Measurements from ENCODE around the gene MUC5AC.

MUC5AC gene

DNA sequence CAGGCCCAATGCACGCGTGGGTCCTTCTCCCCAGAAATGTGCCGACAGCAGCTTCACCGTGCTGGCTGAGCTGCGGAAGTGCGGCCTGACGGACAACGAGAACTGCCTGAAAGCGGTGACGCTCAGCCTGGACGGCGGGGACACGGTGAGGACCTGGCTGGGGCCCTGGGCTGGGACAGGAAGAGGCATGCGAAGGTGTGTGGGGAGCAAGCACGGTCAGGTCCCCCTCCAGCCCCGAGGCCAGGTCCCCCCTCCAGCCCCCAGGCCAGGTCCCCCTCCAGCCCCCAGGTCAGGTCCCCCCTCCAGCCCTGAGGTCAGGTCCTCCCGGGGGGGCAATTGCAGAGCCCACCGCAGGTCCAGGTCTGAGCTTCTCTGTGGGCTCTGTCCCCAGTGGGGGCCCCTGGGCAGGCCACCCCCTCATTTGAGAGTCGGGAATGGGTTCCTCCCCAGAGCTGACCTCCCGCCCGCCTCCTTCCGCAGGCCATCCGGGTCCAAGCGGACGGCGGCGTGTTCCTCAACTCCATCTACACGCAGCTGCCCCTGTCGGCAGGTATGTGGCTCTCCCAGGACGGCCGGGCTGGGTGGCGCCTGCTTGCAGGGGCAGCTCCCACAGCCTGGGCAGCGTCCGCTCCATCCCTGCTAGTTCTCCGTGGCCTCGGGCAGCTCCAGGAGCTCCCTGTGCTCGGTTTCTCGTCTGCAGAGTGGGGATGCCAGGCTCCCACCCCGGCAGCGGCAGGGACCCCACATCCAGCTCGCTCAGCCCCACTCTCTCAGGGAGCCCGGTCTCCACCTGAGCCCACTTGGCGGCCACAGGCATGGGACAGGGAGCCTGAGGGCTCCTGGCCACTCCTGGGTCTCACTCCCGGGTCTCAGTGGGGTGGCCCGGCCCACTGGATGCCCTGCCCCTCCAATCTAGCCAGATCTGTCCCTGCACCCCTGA is 73.0 kb downstream of the MUC5AC start:
- Mint-ChIP-seq H3K27me3 (no peaks in the 10 kb centered on the region), H3K4me3 (no peak overlapping the region), H3K9me3 (no peaks in the 10 kb centered on the region), H3K36me3 (ENCODE audit: low read depth) (no peaks in the 10 kb centered on the region), H3K4me1 (ENCODE audit: low read depth) (no peaks in the 10 kb centered on the region), H3K27ac (no peak overlapping the region)

DNA sequence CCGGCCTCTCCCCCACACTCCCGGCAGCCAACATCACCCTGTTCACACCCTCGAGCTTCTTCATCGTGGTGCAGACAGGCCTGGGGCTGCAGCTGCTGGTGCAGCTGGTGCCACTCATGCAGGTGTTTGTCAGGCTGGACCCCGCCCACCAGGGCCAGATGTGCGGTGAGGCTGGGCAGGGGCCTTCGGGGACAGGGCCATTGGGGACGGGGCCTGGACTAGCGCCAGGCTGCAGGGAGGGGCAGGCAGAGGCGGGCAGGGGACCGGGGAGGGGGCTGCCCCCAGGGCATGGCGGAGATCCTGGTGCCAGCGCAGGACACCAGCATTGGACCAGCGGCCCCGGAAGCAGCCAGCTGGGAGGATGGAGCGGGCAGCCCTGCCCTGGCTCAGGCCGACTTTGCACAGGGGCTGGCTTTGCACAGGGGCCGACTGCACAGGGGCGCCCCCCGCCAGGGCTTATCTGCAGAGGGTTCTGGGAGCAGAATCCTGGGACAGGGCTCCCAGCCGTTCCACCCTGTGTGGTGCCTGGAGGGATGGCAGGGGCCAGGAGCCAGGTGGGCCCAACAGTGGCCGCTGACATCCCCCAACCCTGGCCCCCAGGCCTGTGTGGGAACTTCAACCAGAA is 73.8 kb downstream of the MUC5AC start:
- Mint-ChIP-seq H3K4me1 (ENCODE audit: low read depth) (no peaks in the 10 kb centered on the region), H3K4me3 (no peak overlapping the region), H3K27ac (no peak overlapping the region), H3K27me3 (no peaks in the 10 kb centered on the region), H3K36me3 (ENCODE audit: low read depth) (no peaks in the 10 kb centered on the region), H3K9me3 (no peaks in the 10 kb centered on the region)

DNA sequence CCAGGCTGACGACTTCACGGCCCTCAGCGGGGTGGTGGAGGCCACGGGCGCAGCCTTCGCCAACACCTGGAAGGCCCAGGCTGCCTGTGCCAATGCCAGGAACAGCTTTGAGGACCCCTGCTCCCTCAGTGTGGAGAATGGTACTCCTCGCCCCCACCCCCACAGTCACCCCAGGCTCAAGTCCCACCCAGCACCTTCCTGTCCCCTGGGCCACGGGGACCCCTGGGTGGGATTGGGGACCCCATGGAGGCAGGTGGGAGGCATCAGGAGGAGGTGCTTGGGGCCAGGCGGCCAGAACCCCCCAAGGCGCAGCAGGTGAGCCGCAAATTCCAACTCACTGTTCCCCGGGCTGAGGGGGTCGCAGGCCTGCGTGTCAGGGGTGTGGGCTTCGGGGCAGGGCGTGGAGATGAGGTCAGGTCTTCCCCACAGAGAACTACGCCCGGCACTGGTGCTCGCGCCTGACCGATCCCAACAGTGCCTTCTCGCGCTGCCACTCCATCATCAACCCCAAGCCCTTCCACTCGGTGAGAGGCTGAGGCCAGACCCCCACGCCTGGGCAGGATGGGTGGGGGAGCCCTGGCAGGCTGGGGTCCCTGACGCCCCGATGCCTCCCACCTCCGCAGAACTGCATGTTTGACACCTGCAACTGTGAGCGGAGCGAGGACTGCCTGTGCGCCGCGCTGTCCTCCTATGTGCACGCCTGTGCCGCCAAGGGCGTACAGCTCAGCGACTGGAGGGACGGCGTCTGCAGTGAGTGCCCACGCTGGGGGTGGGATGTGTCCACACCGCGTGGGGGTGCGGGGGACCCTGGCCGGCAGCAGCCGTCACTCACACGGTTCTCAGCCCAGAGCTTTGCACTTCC is 74.5 kb downstream of the MUC5AC start:
- no peaks in the 10 kb centered on the region for H3K9me3 Mint-ChIP-seq
- H3K27ac Mint-ChIP-seq = no peak overlapping the region
- H3K36me3 Mint-ChIP-seq (ENCODE audit: low read depth) = no peaks in the 10 kb centered on the region
- H3K4me1 Mint-ChIP-seq (ENCODE audit: low read depth) = no peaks in the 10 kb centered on the region
- H3K4me3 Mint-ChIP-seq = no peak overlapping the region
- H3K27me3 Mint-ChIP-seq = no peaks in the 10 kb centered on the region

DNA sequence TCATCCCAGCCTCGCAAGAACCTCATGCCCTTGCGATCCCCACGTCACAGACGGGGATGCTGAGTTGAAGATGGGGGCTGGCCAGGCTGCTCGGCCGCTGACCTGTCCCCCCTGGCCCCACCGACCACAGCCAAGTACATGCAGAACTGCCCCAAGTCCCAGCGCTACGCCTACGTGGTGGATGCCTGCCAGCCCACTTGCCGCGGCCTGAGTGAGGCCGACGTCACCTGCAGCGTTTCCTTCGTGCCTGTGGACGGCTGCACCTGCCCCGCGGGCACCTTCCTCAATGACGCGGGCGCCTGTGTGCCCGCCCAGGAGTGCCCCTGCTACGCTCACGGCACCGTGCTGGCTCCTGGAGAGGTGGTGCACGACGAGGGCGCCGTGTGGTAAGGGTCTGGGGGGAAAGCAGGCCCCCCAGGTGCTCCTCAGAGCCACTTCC is 75.1 kb downstream of the MUC5AC start:
- no peaks in the 10 kb centered on the region for H3K27me3 Mint-ChIP-seq
- no peak overlapping the region for H3K4me3 Mint-ChIP-seq
- no peaks in the 10 kb centered on the region for H3K36me3 Mint-ChIP-seq (ENCODE audit: low read depth)
- no peaks in the 10 kb centered on the region for H3K4me1 Mint-ChIP-seq (ENCODE audit: low read depth)
- H3K27ac Mint-ChIP-seq = no peak overlapping the region
- no peaks in the 10 kb centered on the region for H3K9me3 Mint-ChIP-seq

DNA sequence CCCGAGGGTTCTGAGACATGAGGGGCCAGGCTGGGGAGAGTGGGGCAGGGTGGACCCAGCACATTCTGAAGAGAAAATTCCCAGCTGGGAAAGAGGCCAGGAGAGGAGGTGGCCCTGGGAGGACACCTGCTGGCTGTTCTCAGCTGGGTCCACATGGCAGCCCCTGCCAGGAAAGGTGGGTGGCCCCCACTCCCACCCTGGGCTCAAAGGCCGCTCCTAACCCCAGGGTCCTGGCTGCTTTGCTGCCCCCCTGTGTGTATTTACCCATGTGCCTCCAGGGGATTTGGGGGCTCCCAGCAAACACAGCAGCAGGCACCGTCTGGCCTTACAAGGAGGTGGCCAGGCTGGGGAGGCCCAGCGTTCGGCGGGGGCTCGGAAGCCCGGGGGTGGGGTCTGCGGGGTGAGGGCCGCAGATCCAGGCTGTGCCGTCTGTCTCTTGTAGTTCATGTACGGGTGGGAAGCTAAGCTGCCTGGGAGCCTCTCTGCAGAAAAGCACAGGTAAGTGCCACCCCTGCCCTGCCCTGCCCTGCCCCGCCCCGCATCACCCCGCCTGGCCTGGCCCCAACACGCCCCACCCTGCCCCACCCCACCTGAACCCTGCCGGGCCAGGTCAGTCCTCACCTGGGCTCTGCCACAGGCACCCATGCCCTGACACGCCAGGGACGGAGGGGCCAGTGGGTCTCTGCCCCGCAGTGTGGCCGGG is 75.7 kb downstream of the MUC5AC start:
- Mint-ChIP-seq H3K4me3 (no peak overlapping the region), H3K27me3 (no peaks in the 10 kb centered on the region), H3K36me3 (ENCODE audit: low read depth) (no peaks in the 10 kb centered on the region), H3K9me3 (no peaks in the 10 kb centered on the region), H3K4me1 (ENCODE audit: low read depth) (no peaks in the 10 kb centered on the region), H3K27ac (no peak overlapping the region)

DNA sequence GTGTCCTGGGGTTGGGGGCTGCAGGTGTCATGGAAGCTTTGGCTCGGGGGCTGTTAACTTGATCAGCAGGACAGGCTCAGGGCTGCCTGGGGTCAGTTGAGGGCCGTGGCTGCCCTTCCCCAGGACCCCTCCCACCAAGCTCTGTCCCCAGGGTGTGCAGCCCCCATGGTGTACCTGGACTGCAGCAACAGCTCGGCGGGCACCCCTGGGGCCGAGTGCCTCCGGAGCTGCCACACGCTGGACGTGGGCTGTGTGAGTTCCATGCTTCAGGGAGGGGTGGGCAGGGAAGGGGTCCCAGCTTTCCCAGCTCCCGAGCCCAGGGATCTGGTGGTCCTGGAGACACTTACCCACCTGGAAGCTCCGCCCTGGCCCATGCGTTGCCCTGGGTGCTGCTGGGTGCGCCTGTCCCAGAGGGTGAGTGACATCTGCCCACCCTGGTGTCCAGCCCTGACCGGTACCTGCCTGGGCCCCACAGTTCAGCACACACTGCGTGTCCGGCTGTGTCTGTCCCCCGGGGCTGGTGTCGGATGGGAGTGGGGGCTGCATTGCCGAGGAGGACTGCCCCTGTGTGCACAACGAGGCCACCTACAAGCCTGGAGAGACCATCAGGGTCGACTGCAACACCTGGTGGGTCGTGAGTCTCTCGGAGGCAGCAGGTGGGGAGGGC is 76.4 kb downstream of the MUC5AC start:
- Mint-ChIP-seq H3K27ac (no peak overlapping the region), H3K9me3 (no peaks in the 10 kb centered on the region), H3K27me3 (no peaks in the 10 kb centered on the region), H3K4me1 (ENCODE audit: low read depth) (no peaks in the 10 kb centered on the region), H3K36me3 (ENCODE audit: low read depth) (no peaks in the 10 kb centered on the region), H3K4me3 (no peak overlapping the region)

DNA sequence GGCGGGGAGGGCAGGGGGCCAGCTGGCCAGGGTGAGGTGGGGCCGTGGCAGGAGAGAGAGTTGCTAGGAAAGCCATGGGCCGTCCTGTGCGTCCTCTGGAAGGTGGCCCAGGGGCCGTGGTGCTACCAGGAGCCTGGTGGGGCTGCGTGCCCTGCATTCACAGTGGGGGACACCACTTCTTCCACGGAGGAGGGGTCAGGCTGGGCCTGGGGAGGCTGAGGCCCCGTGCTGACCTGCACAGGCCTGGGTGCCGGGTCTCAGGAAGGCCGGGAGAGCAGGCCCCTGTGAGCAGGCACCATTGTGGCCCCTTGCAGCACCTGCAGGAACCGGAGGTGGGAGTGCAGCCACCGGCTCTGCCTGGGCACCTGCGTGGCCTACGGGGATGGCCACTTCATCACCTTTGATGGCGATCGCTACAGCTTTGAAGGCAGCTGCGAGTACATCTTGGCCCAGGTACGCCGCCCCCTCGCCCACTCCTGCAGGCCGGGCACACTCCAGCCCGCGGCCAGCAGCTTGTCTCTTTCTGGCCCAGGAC is 77.1 kb downstream of the MUC5AC start:
- Mint-ChIP-seq H3K4me3 (no peak overlapping the region), H3K36me3 (ENCODE audit: low read depth) (no peaks in the 10 kb centered on the region), H3K4me1 (ENCODE audit: low read depth) (no peaks in the 10 kb centered on the region), H3K27ac (no peak overlapping the region), H3K9me3 (no peaks in the 10 kb centered on the region), H3K27me3 (no peaks in the 10 kb centered on the region)

DNA sequence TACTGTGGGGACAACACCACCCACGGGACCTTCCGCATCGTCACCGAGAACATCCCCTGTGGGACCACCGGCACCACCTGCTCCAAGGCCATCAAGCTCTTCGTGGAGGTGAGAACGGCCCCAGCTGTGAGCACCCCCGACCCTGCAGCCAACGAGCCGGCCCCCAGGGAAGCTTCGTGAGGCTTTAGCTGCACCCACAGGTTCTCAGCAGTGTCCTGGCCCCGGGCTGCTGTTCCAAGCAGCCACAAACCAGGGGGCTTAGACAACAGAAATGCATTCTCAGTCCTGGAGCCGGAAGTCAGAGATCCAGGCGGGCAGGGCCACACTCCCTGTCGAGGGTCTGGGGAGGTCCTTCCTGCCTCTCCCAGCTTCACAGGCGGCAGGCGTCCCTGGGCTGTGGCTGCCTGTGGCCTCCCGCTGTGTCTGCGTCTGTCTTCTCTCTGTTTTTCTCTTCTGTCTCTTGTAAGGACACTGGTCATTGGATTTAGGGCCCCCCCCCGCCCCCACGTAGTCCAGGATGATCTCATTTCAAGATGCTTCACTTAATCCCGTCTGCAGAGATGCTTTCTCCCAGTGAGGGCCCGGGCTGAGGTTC is 77.7 kb downstream of the MUC5AC start:
- no peaks in the 10 kb centered on the region for H3K9me3 Mint-ChIP-seq
- H3K36me3 Mint-ChIP-seq (ENCODE audit: low read depth) = no peaks in the 10 kb centered on the region
- no peak overlapping the region for H3K27ac Mint-ChIP-seq
- no peaks in the 10 kb centered on the region for H3K27me3 Mint-ChIP-seq
- no peak overlapping the region for H3K4me3 Mint-ChIP-seq
- H3K4me1 Mint-ChIP-seq (ENCODE audit: low read depth) = no peaks in the 10 kb centered on the region

DNA sequence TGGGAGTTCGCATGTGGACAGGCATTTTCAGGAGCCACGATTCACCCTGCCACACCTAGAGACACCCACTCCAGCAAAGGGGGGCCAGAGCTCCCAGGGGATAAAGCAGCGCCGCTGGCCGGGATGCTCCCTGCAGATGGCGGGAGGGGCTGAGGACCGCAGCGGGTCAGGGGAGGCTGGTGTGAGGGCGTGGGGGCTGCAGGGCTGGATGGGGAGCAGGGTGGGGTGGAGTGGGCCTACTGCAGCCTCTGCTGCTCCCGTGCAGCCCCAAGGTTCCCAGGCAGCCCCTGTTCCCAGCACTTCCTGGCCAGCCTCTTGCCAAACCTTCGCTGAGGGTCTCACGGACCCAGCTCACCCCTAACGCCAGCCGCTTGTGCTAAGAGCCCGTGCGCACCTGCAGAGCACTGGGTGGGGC is 78.2 kb downstream of the MUC5AC start:
- no peaks in the 10 kb centered on the region for H3K27me3 Mint-ChIP-seq
- H3K27ac Mint-ChIP-seq = no peak overlapping the region
- no peak overlapping the region for H3K4me3 Mint-ChIP-seq
- no peaks in the 10 kb centered on the region for H3K4me1 Mint-ChIP-seq (ENCODE audit: low read depth)
- H3K36me3 Mint-ChIP-seq (ENCODE audit: low read depth) = no peaks in the 10 kb centered on the region
- no peaks in the 10 kb centered on the region for H3K9me3 Mint-ChIP-seq

DNA sequence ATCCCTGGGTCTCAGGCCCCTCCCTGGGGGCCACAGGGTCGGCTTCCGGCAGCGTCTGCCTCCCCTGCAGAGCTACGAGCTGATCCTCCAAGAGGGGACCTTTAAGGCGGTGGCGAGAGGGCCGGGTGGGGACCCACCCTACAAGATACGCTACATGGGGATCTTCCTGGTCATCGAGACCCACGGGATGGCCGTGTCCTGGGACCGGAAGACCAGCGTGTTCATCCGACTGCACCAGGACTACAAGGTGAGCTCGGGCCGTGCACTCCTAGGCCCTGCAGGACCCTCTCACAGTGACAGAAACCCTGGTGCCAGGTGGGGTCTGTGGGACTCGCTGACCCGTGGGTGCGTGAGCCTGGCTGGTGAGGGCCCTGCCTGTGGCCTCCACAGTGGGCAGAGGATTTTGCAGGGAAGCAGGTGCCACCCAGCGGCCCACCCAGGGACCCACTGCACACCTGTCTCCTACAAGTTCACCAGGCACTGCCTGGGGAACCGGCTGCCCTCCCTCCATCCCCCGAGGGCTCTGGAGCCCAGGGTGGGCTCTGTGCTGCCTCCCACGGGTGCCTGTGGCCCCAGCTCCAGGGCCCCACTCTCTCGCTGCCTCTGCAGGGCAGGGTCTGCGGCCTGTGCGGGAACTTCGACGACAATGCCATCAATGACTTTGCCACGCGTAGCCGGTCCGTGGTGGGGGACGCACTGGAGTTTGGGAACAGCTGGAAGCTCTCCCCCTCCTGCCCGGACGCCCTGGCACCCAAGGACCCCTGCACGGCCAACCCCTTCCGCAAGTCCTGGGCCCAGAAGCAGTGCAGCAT is 78.8 kb downstream of the MUC5AC start:
- Mint-ChIP-seq H3K4me1 (ENCODE audit: low read depth) (no peaks in the 10 kb centered on the region), H3K27ac (no peak overlapping the region), H3K27me3 (no peaks in the 10 kb centered on the region), H3K36me3 (ENCODE audit: low read depth) (no peaks in the 10 kb centered on the region), H3K4me3 (no peak overlapping the region), H3K9me3 (no peaks in the 10 kb centered on the region)

DNA sequence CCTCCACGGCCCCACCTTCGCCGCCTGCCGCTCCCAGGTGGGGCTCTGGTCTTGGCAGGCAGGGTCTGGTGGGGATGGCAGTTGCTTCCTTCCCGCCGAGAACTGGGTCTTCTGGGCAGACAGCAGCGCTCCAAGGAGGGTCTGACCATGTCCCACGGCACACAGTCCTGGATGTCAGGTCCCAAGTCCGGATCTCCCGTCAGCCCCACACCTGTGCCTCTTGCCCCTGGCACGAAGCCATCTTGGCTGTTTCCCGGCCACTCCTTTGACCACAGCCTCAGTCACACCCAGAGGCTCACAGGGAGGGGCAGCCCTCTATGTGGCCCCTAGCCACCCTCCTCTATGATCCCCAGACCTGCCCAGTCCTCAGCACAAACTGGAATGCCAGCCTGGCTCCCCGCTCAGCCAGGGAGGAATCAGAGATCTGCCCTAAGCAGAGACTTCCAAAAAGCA is 79.4 kb downstream of the MUC5AC start:
- Mint-ChIP-seq H3K36me3 (ENCODE audit: low read depth) (no peaks in the 10 kb centered on the region), H3K27ac (no peak overlapping the region), H3K27me3 (no peaks in the 10 kb centered on the region), H3K9me3 (no peaks in the 10 kb centered on the region), H3K4me1 (ENCODE audit: low read depth) (no peaks in the 10 kb centered on the region), H3K4me3 (no peak overlapping the region)

DNA sequence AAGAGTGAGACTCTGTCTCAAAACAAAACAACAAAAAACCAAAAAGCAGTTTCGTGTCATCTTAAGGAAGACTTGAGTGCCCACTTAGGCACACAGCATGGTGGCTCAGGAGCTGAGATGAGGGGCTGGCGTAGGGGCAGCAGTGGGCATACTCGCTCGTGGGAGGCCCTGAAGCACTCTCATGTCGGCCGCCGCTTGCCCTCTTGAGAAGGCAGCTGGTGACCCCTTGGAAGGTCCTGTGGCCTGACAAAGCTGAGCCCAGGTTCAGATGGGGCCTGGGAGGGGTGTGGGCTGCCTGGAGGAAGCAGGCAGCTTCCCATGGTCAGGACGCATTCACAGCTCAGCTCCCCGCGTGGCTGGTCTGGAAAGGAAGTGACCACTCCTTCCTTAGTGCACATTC is 80.1 kb downstream of the MUC5AC start:
- Mint-ChIP-seq H3K4me3 (no peak overlapping the region), H3K36me3 (ENCODE audit: low read depth) (no peaks in the 10 kb centered on the region), H3K9me3 (no peaks in the 10 kb centered on the region), H3K27me3 (no peaks in the 10 kb centered on the region), H3K27ac (no peak overlapping the region), H3K4me1 (ENCODE audit: low read depth) (no peaks in the 10 kb centered on the region)
